Hepatocyte (in vitro differentiated cells): ENCODE data around the gene ACTR3C. TPM values are rescaled to one million over a fixed set of nuclear protein-coding genes. Genes with fewer than 3 reads are reported as not detected.

Experiments
- DNase-seq: peaks from one replicate; pipeline ENCODE4 v3.0.0-alpha.2; 2016; ENCODE audit warnings: low spot score
- H2AFZ ChIP-seq: fragments of 200-600 bp; sonication (generic); 2 replicates; pipeline ENCODE4 v1.6.0; 2016; ENCODE audit warnings: antibody characterized with exemption, mild to moderate bottlenecking
- H3K27ac ChIP-seq: fragments of 200-600 bp; sonication (generic); 2 replicates; pipeline ENCODE4 v1.5.1; 2016; ENCODE audit warnings: mild to moderate bottlenecking
- H3K27me3 ChIP-seq: fragments of 200-600 bp; sonication (generic); 2 replicates; pipeline ENCODE4 v1.6.1; 2016
- H3K36me3 ChIP-seq: fragments of 200-600 bp; sonication (generic); replicated peaks from 2 replicates; pipeline ENCODE4 v1.5.1; 2016; ENCODE audit warnings: low read depth; ENCODE audit not compliant: insufficient read depth
- H3K4me1 ChIP-seq: fragments of 200-600 bp; sonication (generic); 2 replicates; pipeline ENCODE4 v1.5.1; 2016; ENCODE audit warnings: mild to moderate bottlenecking, moderate library complexity; ENCODE audit not compliant: insufficient read depth
- H3K4me2 ChIP-seq: fragments of 200-600 bp; sonication (generic); 2 replicates; pipeline ENCODE4 v1.6.0; 2016
- H3K4me3 ChIP-seq: fragments of 200-600 bp; sonication (generic); 2 replicates; pipeline ENCODE4 v1.5.1; 2016; ENCODE audit warnings: mild to moderate bottlenecking
- H3K79me2 ChIP-seq: fragments of 200-600 bp; sonication (generic); 2 replicates; pipeline ENCODE4 v1.6.0; 2017; ENCODE audit warnings: mild to moderate bottlenecking
- H3K9me2 ChIP-seq: fragments of 200-600 bp; sonication (generic); replicated peaks from 2 replicates; pipeline ENCODE4 v1.6.0; 2017; ENCODE audit warnings: mild to moderate bottlenecking; ENCODE audit not compliant: insufficient read depth
- H3K9me3 ChIP-seq: fragments of 200-600 bp; sonication (generic); 2 replicates; pipeline ENCODE4 v1.5.1; 2016; ENCODE audit warnings: low read depth, mild to moderate bottlenecking
- H4K20me1 ChIP-seq: fragments of 200-600 bp; sonication (generic); 2 replicates; pipeline ENCODE4 v1.6.0; 2016; ENCODE audit warnings: mild to moderate bottlenecking; ENCODE audit not compliant: insufficient read depth, poor library complexity, severe bottlenecking
- CTCF ChIP-seq: fragments of 200-600 bp; sonication (generic); IDR thresholded peaks from 2 replicates; pipeline ENCODE4 v1.5.1; 2016; ENCODE audit warnings: antibody characterized with exemption, mild to moderate bottlenecking; ENCODE audit not compliant: poor library complexity
- EZH2 ChIP-seq: fragments of 200-600 bp; sonication (generic); IDR thresholded peaks from 2 replicates; pipeline ENCODE4 v1.6.1; 2016; ENCODE audit warnings: antibody characterized with exemption, mild to moderate bottlenecking, borderline replicate concordance
- EZH2phosphoT487 ChIP-seq: fragments of 200-600 bp; sonication (generic); IDR thresholded peaks from one replicate; pipeline ENCODE4 v1.6.1; 2018; ENCODE audit warnings: antibody characterized with exemption, mild to moderate bottlenecking, low read depth, moderate library complexity; ENCODE audit not compliant: unreplicated experiment, severe bottlenecking
- WGBS: methylation state at CpG from one replicate; pipeline ENCODE4 v1.1.6; 2016; ENCODE audit warnings: low lambda C conversion rate; ENCODE audit errors: missing lambda C conversion rate; 5-methylcytosine and 5-hydroxymethylcytosine counted together
- polyA plus RNA-seq: library from polyadenylated mRNA; unstranded; fragments of >200 nt; fragmentation: Nextera tagmentation; extraction: Ambion mirVana; gene quantifications from 2 replicates; pipeline ENCODE4 v1.2.1, GENCODE V29; 2016
- total RNA-seq: library from RNA; depleted of rRNA; stranded (reverse); fragments of >200 nt; gene quantifications from 2 replicates; pipeline ENCODE4 v1.2.3, GENCODE V29; 2014

ACTR3C gene
- total and polyA plus RNA-seq, 2 experiments from 2014 or later = 7.8 to 18.6 TPM

GRCh38 chr7:150340024-150340749 is 16.8 kb upstream of the ACTR3C start:
- 12% methylated on average over 32 of the region's 39 CpGs for WGBS

GRCh38 chr7:150339409-150339809 is 16.1 kb upstream of the ACTR3C start:
- 79% methylated on average over 9 of the region's 9 CpGs for WGBS
- Histone ChIP-seq H2AFZ (no peak overlapping the region), H4K20me1 (no peaks in the 10 kb centered on the region), H3K9me3 (no peaks in the 10 kb centered on the region), H3K27ac (no peak overlapping the region), H3K36me3 (no peaks in the 10 kb centered on the region), H3K4me1 (peaks cover 26% of the 10 kb centered on the region), H3K9me2 (no peaks in the 10 kb centered on the region), H3K4me3 (no peak overlapping the region), H3K27me3 (peaks cover 22% of the 10 kb centered on the region), H3K4me2 (peak overlapping the region; percentile 89), H3K79me2 (no peaks in the 10 kb centered on the region)
- DNase-seq = no peak
- TF ChIP-seq CTCF (no peak), EZH2 (no peak), EZH2phosphoT487 (no peak)

More at GRCh38 chr7:150340024-150340749, 16.8 kb upstream of the ACTR3C start:
- peaks cover 26% of the 10 kb centered on the region for H3K4me1 ChIP-seq
- no peaks in the 10 kb centered on the region for H3K9me3 ChIP-seq
- H3K4me3 ChIP-seq = peak overlapping the region; percentile 20
- TF ChIP-seq EZH2phosphoT487 (no peak), EZH2 (no peak), CTCF (no peak)
- peak overlapping the region; percentile 52 for H2AFZ ChIP-seq
- H3K27me3 ChIP-seq = peaks cover 22% of the 10 kb centered on the region
- no peaks in the 10 kb centered on the region for H3K36me3 ChIP-seq
- no peaks in the 10 kb centered on the region for H4K20me1 ChIP-seq
- H3K9me2 ChIP-seq = no peaks in the 10 kb centered on the region
- DNase-seq = peak; percentile 69
- no peaks in the 10 kb centered on the region for H3K79me2 ChIP-seq
- no peak overlapping the region for H3K27ac ChIP-seq
- H3K4me2 ChIP-seq = peak overlapping the region; percentile 89

- H4K20me1 ChIP-seq = no peaks in the 10 kb centered on the region
- no peak overlapping the region for H3K27ac ChIP-seq
- H3K4me3 ChIP-seq = no peak overlapping the region
- no peak overlapping the region for H3K4me2 ChIP-seq
- no peaks in the 10 kb centered on the region for H3K9me3 ChIP-seq
- no peak for TF ChIP-seq CTCF
- no peak for TF ChIP-seq EZH2
- no peak for TF ChIP-seq EZH2phosphoT487
- no peak for DNase-seq
- 86% methylated on average over 11 of the region's 11 CpGs for WGBS
- no peak overlapping the region for H2AFZ ChIP-seq
- H3K79me2 ChIP-seq = no peaks in the 10 kb centered on the region
- no peaks in the 10 kb centered on the region for H3K9me2 ChIP-seq
- no peaks in the 10 kb centered on the region for H3K36me3 ChIP-seq
- peaks cover 26% of the 10 kb centered on the region for H3K4me1 ChIP-seq
- H3K27me3 ChIP-seq = peaks cover 22% of the 10 kb centered on the region
Observed at GRCh38 chr7:150338166-150338829, 15.0 kb upstream of the ACTR3C start.
